HG03103 (cell line): ENCODE measurements around the gene POLR2A.

Source experiments
- ATAC-seq: cut with Tn5 transposase; IDR thresholded peaks from one replicate; pipeline ENCODE4 v1.9.1; 2021; ENCODE audit warnings: low read depth; ENCODE audit not compliant: unreplicated experiment

The POLR2A gene

DNA sequence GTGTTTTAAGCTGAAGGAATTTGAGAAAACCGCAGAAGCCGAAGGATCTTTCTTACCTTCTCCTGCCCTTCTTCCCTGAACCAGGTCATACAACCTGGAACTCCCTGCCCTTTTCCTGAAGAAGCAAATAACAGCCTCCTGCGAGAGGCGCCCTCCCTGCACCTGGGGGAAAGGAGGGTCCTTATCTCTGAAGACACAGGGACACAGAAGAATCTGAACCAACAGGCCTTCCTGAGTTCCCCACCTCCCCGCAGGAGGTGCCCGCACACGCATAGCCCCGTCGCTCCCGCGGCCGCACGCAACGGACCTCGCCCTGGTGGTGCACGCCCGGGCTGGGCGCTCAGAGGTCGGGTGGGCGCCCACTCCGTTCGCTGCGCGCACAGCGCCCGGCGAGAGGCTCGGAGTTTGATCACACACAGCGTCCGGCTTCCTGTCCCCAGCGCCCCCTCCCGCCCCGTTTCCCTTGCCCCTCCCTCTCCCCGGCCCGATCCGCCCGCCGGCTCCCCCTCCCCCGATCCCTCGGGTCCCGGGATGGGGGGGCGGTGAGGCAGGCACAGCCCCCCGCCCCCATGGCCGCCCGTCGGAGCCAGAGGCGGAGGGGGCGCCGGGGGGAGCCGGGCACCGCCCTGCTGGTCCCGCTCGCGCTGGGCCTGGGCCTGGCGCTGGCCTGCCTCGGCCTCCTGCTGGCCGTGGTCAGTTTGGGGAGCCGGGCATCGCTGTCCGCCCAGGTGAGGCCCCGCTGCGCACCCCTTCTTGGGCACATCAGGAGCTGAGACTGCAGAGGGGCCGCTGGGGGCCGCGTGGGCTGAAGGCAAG lies 64.6 kb downstream of the POLR2A start, which contains the start of gene TNFSF12:
Gene TNFSF12 (plus strand): TSS at position 474 of the 816 bp plus-strand sequence. CDS start 96 bp downstream, at position 570.
- ATAC-seq = no peak
